A673 (cell line): ENCODE results near the gene SDR39U1.

Experiments
- EZH2 ChIP-seq: fragments of 200-600 bp; sonication (generic); IDR thresholded peaks from 2 replicates; pipeline ENCODE4 v1.6.1; 2017; ENCODE audit warnings: borderline replicate concordance, low read depth, mild to moderate bottlenecking, mixed read lengths, antibody characterized with exemption, low read length; ENCODE audit not compliant: poor library complexity, severe bottlenecking
- TF ChIP-seq, protein P1 (sequence below): fragments of 300-800, 200-600 bp; sonication (generic); conservative IDR thresholded peaks from 2 replicates; pipeline ENCODE4 v1.5.1; 2017; ENCODE audit warnings: low read depth, mild to moderate bottlenecking, antibody characterized with exemption, low read length, moderate library complexity, mixed read lengths

DNA sequence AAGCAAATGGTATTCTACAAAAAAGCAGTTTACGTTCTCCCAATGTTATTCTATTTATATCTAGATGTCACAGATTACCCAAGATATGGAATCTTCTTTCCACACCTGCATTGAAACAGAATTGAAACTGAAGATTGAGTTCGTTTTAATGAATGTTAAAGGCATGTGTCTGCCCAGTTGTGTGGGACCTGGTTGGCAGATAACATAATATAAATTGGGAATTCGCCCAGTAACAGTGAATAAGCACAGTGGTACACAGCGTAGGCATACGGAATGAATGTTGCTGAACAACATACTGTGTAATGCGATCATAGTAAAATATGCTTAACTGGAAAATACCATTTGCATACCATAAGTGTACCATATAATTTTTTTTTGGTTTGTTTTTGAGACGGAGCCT is 8.5 kb downstream of the SDR39U1 start:
- TF ChIP-seq, protein P1, sequence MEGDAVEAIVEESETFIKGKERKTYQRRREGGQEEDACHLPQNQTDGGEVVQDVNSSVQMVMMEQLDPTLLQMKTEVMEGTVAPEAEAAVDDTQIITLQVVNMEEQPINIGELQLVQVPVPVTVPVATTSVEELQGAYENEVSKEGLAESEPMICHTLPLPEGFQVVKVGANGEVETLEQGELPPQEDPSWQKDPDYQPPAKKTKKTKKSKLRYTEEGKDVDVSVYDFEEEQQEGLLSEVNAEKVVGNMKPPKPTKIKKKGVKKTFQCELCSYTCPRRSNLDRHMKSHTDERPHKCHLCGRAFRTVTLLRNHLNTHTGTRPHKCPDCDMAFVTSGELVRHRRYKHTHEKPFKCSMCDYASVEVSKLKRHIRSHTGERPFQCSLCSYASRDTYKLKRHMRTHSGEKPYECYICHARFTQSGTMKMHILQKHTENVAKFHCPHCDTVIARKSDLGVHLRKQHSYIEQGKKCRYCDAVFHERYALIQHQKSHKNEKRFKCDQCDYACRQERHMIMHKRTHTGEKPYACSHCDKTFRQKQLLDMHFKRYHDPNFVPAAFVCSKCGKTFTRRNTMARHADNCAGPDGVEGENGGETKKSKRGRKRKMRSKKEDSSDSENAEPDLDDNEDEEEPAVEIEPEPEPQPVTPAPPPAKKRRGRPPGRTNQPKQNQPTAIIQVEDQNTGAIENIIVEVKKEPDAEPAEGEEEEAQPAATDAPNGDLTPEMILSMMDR, result no peak
- TF ChIP-seq EZH2, result no peak
